Measurements from ENCODE around the gene DLG3. TPM values are rescaled to one million over a fixed set of nuclear protein-coding genes. Genes with fewer than 3 reads are reported as not detected.
"Not testable (repeated sequence)": the region's sequence is repeated elsewhere in the genome, so short reads cannot be mapped to it uniquely, and the experiment has no call there.

Gene DLG3
- total RNA-seq, 1 donor from 2014 or later: 10.3 TPM

GRCh38 chrX:70504772-70505450 is 60.3 kb downstream of the DLG3 start:
- H3K4me1 Mint-ChIP-seq (ENCODE audit: unreplicated experiment): peaks cover 9% of the 10 kb centered on the region
- no peak for DNase-seq (ENCODE audit: low spot score)
- H3K36me3 Mint-ChIP-seq (ENCODE audit: low read depth, unreplicated experiment): peaks cover 12% of the 10 kb centered on the region
- H3K4me3 Mint-ChIP-seq (ENCODE audit: unreplicated experiment): no peak overlapping the region
- H3K9me3 Mint-ChIP-seq (ENCODE audit: unreplicated experiment): no peaks in the 10 kb centered on the region
- TF ChIP-seq CTCF (IDR thresholded peaks at IDR 0.05; ENCODE audit: unreplicated experiment): no peak
- H3K27ac Mint-ChIP-seq (ENCODE audit: unreplicated experiment): no peak overlapping the region
- H3K27me3 Mint-ChIP-seq (ENCODE audit: unreplicated experiment): peaks cover under 1% of the 10 kb centered on the region

- peaks cover 11% of the 10 kb centered on the region for H3K4me1 Mint-ChIP-seq (ENCODE audit: unreplicated experiment)
- TF ChIP-seq CTCF (IDR thresholded peaks at IDR 0.05; ENCODE audit: unreplicated experiment): no peak
These were observed 60.8 kb downstream of the DLG3 start for GRCh38 chrX:70505451-70505841.

GRCh38 chrX:70508296-70508911 is 63.8 kb downstream of the DLG3 start:
- H3K9me3 Mint-ChIP-seq (ENCODE audit: unreplicated experiment): no peaks in the 10 kb centered on the region
- H3K4me3 Mint-ChIP-seq (ENCODE audit: unreplicated experiment): no peak overlapping the region
- peaks cover 11% of the 10 kb centered on the region for H3K4me1 Mint-ChIP-seq (ENCODE audit: unreplicated experiment)
- no peak for DNase-seq (ENCODE audit: low spot score)
- no peak overlapping the region for H3K27ac Mint-ChIP-seq (ENCODE audit: unreplicated experiment)
- peaks cover 5% of the 10 kb centered on the region for H3K36me3 Mint-ChIP-seq (ENCODE audit: low read depth, unreplicated experiment)
- TF ChIP-seq CTCF (IDR thresholded peaks at IDR 0.05; ENCODE audit: unreplicated experiment): no peak
- peaks cover 3% of the 10 kb centered on the region for H3K27me3 Mint-ChIP-seq (ENCODE audit: unreplicated experiment)

More at GRCh38 chrX:70505451-70505841, 60.8 kb downstream of the DLG3 start:
- DNase-seq (ENCODE audit: low spot score): no peak
- H3K4me3 Mint-ChIP-seq (ENCODE audit: unreplicated experiment): no peak overlapping the region
- peaks cover 12% of the 10 kb centered on the region for H3K36me3 Mint-ChIP-seq (ENCODE audit: low read depth, unreplicated experiment)
- H3K9me3 Mint-ChIP-seq (ENCODE audit: unreplicated experiment): no peaks in the 10 kb centered on the region
- no peak overlapping the region for H3K27ac Mint-ChIP-seq (ENCODE audit: unreplicated experiment)
- H3K27me3 Mint-ChIP-seq (ENCODE audit: unreplicated experiment): peaks cover 3% of the 10 kb centered on the region

GRCh38 chrX:70509078-70509477 is 64.4 kb downstream of the DLG3 start:
- Mint-ChIP-seq H3K27ac (ENCODE audit: unreplicated experiment) (no peak overlapping the region), H3K36me3 (ENCODE audit: low read depth, unreplicated experiment) (peaks cover 5% of the 10 kb centered on the region), H3K4me1 (ENCODE audit: unreplicated experiment) (peaks cover 11% of the 10 kb centered on the region), H3K4me3 (ENCODE audit: unreplicated experiment) (no peak overlapping the region), H3K9me3 (ENCODE audit: unreplicated experiment) (no peaks in the 10 kb centered on the region), H3K27me3 (ENCODE audit: unreplicated experiment) (peaks cover 3% of the 10 kb centered on the region)
- no peak for TF ChIP-seq CTCF (IDR thresholded peaks at IDR 0.05; ENCODE audit: unreplicated experiment)
- no peak for DNase-seq (ENCODE audit: low spot score)

- H3K4me1 Mint-ChIP-seq (ENCODE audit: unreplicated experiment); H3K27ac Mint-ChIP-seq (ENCODE audit: unreplicated experiment); H3K36me3 Mint-ChIP-seq (ENCODE audit: low read depth, unreplicated experiment); H3K4me3 Mint-ChIP-seq (ENCODE audit: unreplicated experiment); H3K9me3 Mint-ChIP-seq (ENCODE audit: unreplicated experiment); H3K27me3 Mint-ChIP-seq (ENCODE audit: unreplicated experiment); DNase-seq (ENCODE audit: low spot score): not testable (repeated sequence)
These were observed 70.6 kb downstream of the DLG3 start for GRCh38 chrX:70515270-70515669.

GRCh38 chrX:70515692-70516091 is 71.1 kb downstream of the DLG3 start:
- not testable (repeated sequence) for H3K27ac Mint-ChIP-seq (ENCODE audit: unreplicated experiment); H3K36me3 Mint-ChIP-seq (ENCODE audit: low read depth, unreplicated experiment); H3K27me3 Mint-ChIP-seq (ENCODE audit: unreplicated experiment); DNase-seq (ENCODE audit: low spot score); H3K9me3 Mint-ChIP-seq (ENCODE audit: unreplicated experiment); H3K4me3 Mint-ChIP-seq (ENCODE audit: unreplicated experiment); H3K4me1 Mint-ChIP-seq (ENCODE audit: unreplicated experiment)

All from endothelial cell (in vitro differentiated cells).